Endothelial cell of umbilical vein (primary cell): Measurements from ENCODE around the gene RNF130. TPM values are rescaled to one million over a fixed set of nuclear protein-coding genes. Genes with fewer than 3 reads are reported as not detected.

ENCODE experiments used
- BruUV-seq: library from RNA; stranded (reverse); fragments of 400-500 nt; replicated peaks from 2 replicates; lab custom pipeline; 2021; lab: Mats Ljungman, UMichigan
- CTCF ChIA-PET: fragments of 300-600, 350-600 bp; sonication (Branson Sonifier 250); formaldehyde crosslinking; loops from one replicate; lab custom pipeline; 2021; ENCODE audit warnings: antibody characterized with exemption, inconsistent platforms; lab: Charles Lee
- POLR2A ChIA-PET: fragments of 300-600, 350-600 bp; sonication (Branson Sonifier 250); formaldehyde crosslinking; loops from one replicate; lab custom pipeline; 2021; ENCODE audit warnings: antibody characterized with exemption, inconsistent platforms; lab: Charles Lee
- DNase-seq: peaks from one replicate; pipeline ENCODE4 v3.0.0-alpha.2; 2011; ENCODE audit warnings: low read depth, low spot score
- FAIRE-seq: peaks from 2 replicates; lab custom pipeline; 2011; peaks lifted over from hg19 to GRCh38; lab: Jason Lieb, UNC
- H2AFZ ChIP-seq: 2 replicates; pipeline ENCODE4 v1.6.0; 2012; ENCODE audit warnings: low read depth, low read length, control low read depth, inconsistent platforms
- H3K27ac ChIP-seq: 2 replicates; pipeline ENCODE4 v1.5.1; 2011; ENCODE audit warnings: low read depth, mild to moderate bottlenecking, control low read depth, low read length, moderate library complexity; ENCODE audit not compliant: insufficient read depth
- H3K27me3 ChIP-seq, 2 experiments: 2 replicates each; pipeline versions ENCODE4 v1.6.0 to v1.6.1; 2011; ENCODE audit warnings: low read length in 2 of 2, mixed read lengths in 1 of 2; ENCODE audit not compliant: control insufficient read depth in 2 of 2, insufficient read depth in 2 of 2
- H3K36me3 ChIP-seq, 2 experiments: 2 replicates in 1 of 2; 3 replicates in 1 of 2; pipeline ENCODE4 v1.5.1; 2011; ENCODE audit warnings: low read length in 2 of 2, mild to moderate bottlenecking in 1 of 2, moderate library complexity in 1 of 2; ENCODE audit not compliant: control insufficient read depth in 2 of 2, insufficient read depth in 2 of 2; ENCODE audit errors: extremely low read depth in 1 of 2
- H3K4me1 ChIP-seq: 3 replicates; pipeline ENCODE4 v1.5.1; 2011; ENCODE audit warnings: mild to moderate bottlenecking, low read length; ENCODE audit not compliant: control insufficient read depth, insufficient read depth; ENCODE audit errors: extremely low read depth
- H3K4me2 ChIP-seq: 2 replicates; pipeline ENCODE4 v1.6.1; 2011; ENCODE audit warnings: low read length, control low read depth, mixed read lengths; ENCODE audit not compliant: insufficient read depth
- H3K4me3 ChIP-seq, 3 experiments: fragments of 200-600 bp in 1 of 3; sonication (generic), shearing (Covaris generic) in 1 of 3; replicated peaks in 1 of 3; 2 replicates each; pipeline ENCODE4 v1.5.1; 2011 to 2016; ENCODE audit warnings: control low read depth in 3 of 3, low read length in 3 of 3, mild to moderate bottlenecking in 2 of 3, inconsistent platforms in 1 of 3, low read depth in 1 of 3, moderate library complexity in 1 of 3; ENCODE audit not compliant: insufficient read depth in 1 of 3
- H3K79me2 ChIP-seq: 2 replicates; pipeline ENCODE4 v1.6.0; 2012; ENCODE audit warnings: low read length, inconsistent platforms; ENCODE audit not compliant: control insufficient read depth, insufficient read depth
- H3K9ac ChIP-seq: replicated peaks from 2 replicates; pipeline ENCODE3; 2011; ENCODE audit warnings: low read length, control low read depth; ENCODE audit not compliant: insufficient read depth; ENCODE audit errors: extremely low read depth
- H3K9me1 ChIP-seq: replicated peaks from 3 replicates; pipeline ENCODE4 v1.6.0; 2011; ENCODE audit warnings: mild to moderate bottlenecking, low read length; ENCODE audit not compliant: control insufficient read depth, insufficient read depth; ENCODE audit errors: extremely low read depth
- H3K9me3 ChIP-seq: replicated peaks from 2 replicates; pipeline ENCODE4 v1.5.1; 2012; ENCODE audit warnings: low read length, inconsistent platforms; ENCODE audit not compliant: control insufficient read depth, insufficient read depth
- H4K20me1 ChIP-seq: replicated peaks from 2 replicates; pipeline ENCODE3; 2011; ENCODE audit warnings: mild to moderate bottlenecking, low read length; ENCODE audit not compliant: control insufficient read depth, insufficient read depth; ENCODE audit errors: extremely low read depth
- EZH2 ChIP-seq: IDR thresholded peaks from 2 replicates; pipeline ENCODE4 v1.6.1; 2012; ENCODE audit warnings: borderline replicate concordance, low read depth, mild to moderate bottlenecking, moderate library complexity, low read length, inconsistent platforms; ENCODE audit not compliant: severe bottlenecking
- FOS ChIP-seq: IDR thresholded peaks from 2 replicates; pipeline ENCODE4 v1.6.1; 2011; ENCODE audit warnings: mild to moderate bottlenecking, low read length, moderate library complexity, borderline replicate concordance; ENCODE audit not compliant: insufficient read depth
- GATA2 ChIP-seq: IDR thresholded peaks from 2 replicates; pipeline ENCODE4 v1.7.0; 2011; ENCODE audit warnings: low read depth, mild to moderate bottlenecking, moderate library complexity, mixed read lengths, low read length; ENCODE audit not compliant: insufficient read length, insufficient read depth
- JUN ChIP-seq: IDR thresholded peaks from 2 replicates; pipeline ENCODE4 v1.6.1; 2011; ENCODE audit warnings: borderline replicate concordance, low read depth; ENCODE audit not compliant: insufficient read length, insufficient read depth
- MYC ChIP-seq: IDR thresholded peaks from one replicate; pipeline ENCODE4 v1.6.1; 2011; ENCODE audit warnings: mild to moderate bottlenecking, low read depth, low read length
- POLR2A ChIP-seq: IDR thresholded peaks from 2 replicates; pipeline ENCODE4 v1.6.1; 2012; ENCODE audit warnings: low read depth, mild to moderate bottlenecking, control low read depth, low read length
- POLR2AphosphoS5 ChIP-seq: IDR thresholded peaks from 2 replicates; pipeline ENCODE4 v1.6.1; 2012; ENCODE audit warnings: low read depth, mild to moderate bottlenecking, control low read depth, low read length, moderate library complexity; ENCODE audit not compliant: insufficient read depth
- dilution Hi-C: fragments of 300-500 bp; cut with MboI; formaldehyde crosslinking; loops from one replicate; pipeline ENCODE4 v1.15.0; 2019; ENCODE audit warnings: low sequenced_read_pairs; ENCODE audit not compliant: extremely low pct_ligation_motif_present
- intact Hi-C: fragments of 100-400 bp; cut with micrococcal nuclease; formaldehyde crosslinking; loops from one replicate; pipeline ENCODE4 v1.10.0; 2022
- polyA plus RNA-seq, 4 experiments: library from polyadenylated mRNA; depleted of rRNA in 3 of 4; stranded (reverse) in 3 of 4; unstranded in 1 of 4; fragments of >200 nt; gene quantifications; 2 replicates each; pipeline versions ENCODE4 v1.2.1 to v1.2.3, GENCODE V29; 2011 to 2012; ENCODE audit warnings: missing spikeins in 1 of 4
- total RNA-seq: library from RNA; stranded (reverse); gene quantifications from 2 replicates; pipeline ENCODE4 v1.2.3, GENCODE V29; 2021
- TF ChIP-seq, protein P1 (sequence below): IDR thresholded peaks from 2 replicates; pipeline ENCODE4 v1.6.1; 2011; ENCODE audit not compliant: insufficient read depth, insufficient read length
- TF ChIP-seq, protein P2 (sequence below), 2 donors: IDR thresholded peaks; 1 replicate in 1 of 2; 2 replicates in 1 of 2; pipeline ENCODE4 v1.5.1; 2011; ENCODE audit warnings: low read length in 2 of 2, mild to moderate bottlenecking in 2 of 2, moderate library complexity in 2 of 2, control low read depth in 1 of 2, inconsistent platforms in 1 of 2, low read depth in 1 of 2; ENCODE audit not compliant: insufficient read depth in 1 of 2; ENCODE audit errors: extremely low read depth in 1 of 2

RNF130 gene
- total and polyA plus RNA-seq, 2 donors (not counting 3 experiments of a cell fraction or from before 2014, with no cell fraction given), result 43.0 to 43.1 TPM

DNA sequence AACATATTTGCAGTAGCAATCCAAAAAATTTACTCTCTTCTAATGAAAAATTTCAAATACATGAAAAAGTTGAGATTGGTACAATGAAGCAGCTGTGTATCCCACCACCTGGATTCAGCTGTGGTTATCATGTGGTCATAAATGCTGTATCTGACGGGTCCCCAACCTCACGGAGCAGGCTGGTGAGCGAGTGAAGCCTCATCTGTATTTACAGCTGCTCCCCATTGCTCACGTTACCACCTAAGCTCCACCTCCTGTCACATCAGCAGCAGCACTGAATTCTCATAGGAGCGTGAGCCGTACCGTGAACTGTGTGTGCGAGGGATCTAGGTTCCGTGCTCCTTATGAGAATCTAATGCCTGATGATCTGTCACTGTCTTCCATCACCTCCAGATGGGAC, 6.8 kb upstream of the RNF130 start:
- H3K79me2 ChIP-seq, result no peaks in the 10 kb centered on the region
- no peak overlapping the region for H3K9ac ChIP-seq
- no peaks in the 10 kb centered on the region for H3K4me1 ChIP-seq
- no peak overlapping the region for H2AFZ ChIP-seq
- TF ChIP-seq, protein P1, sequence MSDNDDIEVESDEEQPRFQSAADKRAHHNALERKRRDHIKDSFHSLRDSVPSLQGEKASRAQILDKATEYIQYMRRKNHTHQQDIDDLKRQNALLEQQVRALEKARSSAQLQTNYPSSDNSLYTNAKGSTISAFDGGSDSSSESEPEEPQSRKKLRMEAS, result no peak
- TF ChIP-seq POLR2AphosphoS5, result no peak
- TF ChIP-seq, protein P2, sequence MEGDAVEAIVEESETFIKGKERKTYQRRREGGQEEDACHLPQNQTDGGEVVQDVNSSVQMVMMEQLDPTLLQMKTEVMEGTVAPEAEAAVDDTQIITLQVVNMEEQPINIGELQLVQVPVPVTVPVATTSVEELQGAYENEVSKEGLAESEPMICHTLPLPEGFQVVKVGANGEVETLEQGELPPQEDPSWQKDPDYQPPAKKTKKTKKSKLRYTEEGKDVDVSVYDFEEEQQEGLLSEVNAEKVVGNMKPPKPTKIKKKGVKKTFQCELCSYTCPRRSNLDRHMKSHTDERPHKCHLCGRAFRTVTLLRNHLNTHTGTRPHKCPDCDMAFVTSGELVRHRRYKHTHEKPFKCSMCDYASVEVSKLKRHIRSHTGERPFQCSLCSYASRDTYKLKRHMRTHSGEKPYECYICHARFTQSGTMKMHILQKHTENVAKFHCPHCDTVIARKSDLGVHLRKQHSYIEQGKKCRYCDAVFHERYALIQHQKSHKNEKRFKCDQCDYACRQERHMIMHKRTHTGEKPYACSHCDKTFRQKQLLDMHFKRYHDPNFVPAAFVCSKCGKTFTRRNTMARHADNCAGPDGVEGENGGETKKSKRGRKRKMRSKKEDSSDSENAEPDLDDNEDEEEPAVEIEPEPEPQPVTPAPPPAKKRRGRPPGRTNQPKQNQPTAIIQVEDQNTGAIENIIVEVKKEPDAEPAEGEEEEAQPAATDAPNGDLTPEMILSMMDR (IDR thresholded peaks at IDR 0.05; ENCODE audit: extremely low read depth in 1 of 2, insufficient read depth in 1 of 2, low read depth in 1 of 2, low read length in 2 of 2), result no peak
- no peak for TF ChIP-seq GATA2
- no peak for TF ChIP-seq FOS
- no peak for TF ChIP-seq JUN
- no peak for TF ChIP-seq POLR2A
- TF ChIP-seq EZH2, result no peak
- TF ChIP-seq MYC, result no peak
- no peaks in the 10 kb centered on the region for H3K36me3 ChIP-seq
- no peaks in the 10 kb centered on the region for H3K9me3 ChIP-seq
- FAIRE-seq, result peak; percentile 24
- CTCF ChIA-PET, result interaction anchor here (1.6 kb wide), 1 partner anchor 10 kb away, joined by 4 read pairs; no protein-coding TSS in a partner anchor
- H3K4me2 ChIP-seq, result no peak overlapping the region
- POLR2A ChIA-PET, result no interaction called here
- no peaks in the 10 kb centered on the region for H4K20me1 ChIP-seq
- H3K27ac ChIP-seq, result no peak overlapping the region
- no peaks in the 10 kb centered on the region for H3K9me1 ChIP-seq
- H3K27me3 ChIP-seq, result peaks cover 0 to 11% of the 10 kb centered on the region in 2 experiments
- no peak overlapping the region for H3K4me3 ChIP-seq
- no peak for DNase-seq
- no TSS peak for BruUV-seq
- intact Hi-C loops, result no loop called here
- dilution Hi-C loops, result no loop called here
